Left lung (tissue), 10 donors: Measurements from ENCODE around the gene DSN1. TPM values are rescaled to one million over a fixed set of nuclear protein-coding genes. Genes with fewer than 3 reads are reported as not detected.

Experiments
- ATAC-seq: fragments of 200-7000 bp; cut with Tn5 transposase; one replicate; pipeline ENCODE4 v1.9.1; 2020; ENCODE audit warnings: moderate library complexity
- DNase-seq, 4 donors: peaks; one replicate each; pipeline ENCODE4 v3.0.0-alpha.2; 2013 to 2020
- H3K27ac ChIP-seq, 2 donors: fragments of 200-600 bp; sonication (generic) in 1 of 2; one replicate each; pipeline versions ENCODE4 v1.5.0 to v1.8.0; 2020 to 2021
- H3K27me3 ChIP-seq, 2 donors: fragments of 200-600 bp; sonication (generic) in 1 of 2; one replicate each; pipeline versions ENCODE4 v1.5.0 to v1.8.0; 2020 to 2021
- H3K36me3 ChIP-seq, 2 donors: fragments of 200-600 bp; sonication (generic) in 1 of 2; one replicate each; pipeline versions ENCODE4 v1.5.0 to v1.8.0; 2020 to 2021
- H3K4me1 ChIP-seq, 2 donors: fragments of 200-600 bp; one replicate each; pipeline ENCODE4 v1.8.0; 2021
- H3K4me3 ChIP-seq, 2 donors: fragments of 200-600 bp; sonication (generic) in 1 of 2; one replicate each; pipeline versions ENCODE4 v1.5.0 to v1.8.0; 2020 to 2021; ENCODE audit warnings: mild to moderate bottlenecking in 1 of 2
- H3K9me3 ChIP-seq, 2 donors: fragments of 200-600 bp; sonication (generic) in 1 of 2; one replicate each; pipeline versions ENCODE4 v1.5.0 to v1.8.0; 2020 to 2021
- intact Hi-C, 2 donors: fragments of 100-400 bp; cut with DNase I; formaldehyde crosslinking; loops; one replicate each; pipeline versions ENCODE4 v1.11.2 to v1.14.2; 2022
- polyA plus RNA-seq, 6 donors: library from polyadenylated mRNA; unstranded; fragments of 120-200 nt; gene quantifications; one replicate each; pipeline ENCODE4 v1.2.1, GENCODE V29; 2013; ENCODE audit not compliant: insufficient read length in 6 of 6
- total RNA-seq, 2 donors: library from RNA; stranded (reverse); fragmentation: NEBNext Ultra II Directional; extraction: Animal tissue kit (Norgen Biotek cat#: 25700); gene quantifications; one replicate each; pipeline ENCODE4 v1.2.1, GENCODE V29; 2021
- TF ChIP-seq, protein P1 (sequence below), 2 donors: fragments of 200-600 bp; sonication (generic) in 1 of 2; IDR thresholded peaks; one replicate each; pipeline versions ENCODE4 v1.5.0 to v1.8.0; 2021; ENCODE audit warnings: antibody characterized with exemption in 2 of 2
- donor health status: DM: no; HTN: yes; CAD: no.
- donor health status: DM: no; HTN: no; CAD: no.

DSN1 gene
- total and polyA plus RNA-seq, 8 donors: 14.5 to 24.7 (median 20.3) TPM

DNA sequence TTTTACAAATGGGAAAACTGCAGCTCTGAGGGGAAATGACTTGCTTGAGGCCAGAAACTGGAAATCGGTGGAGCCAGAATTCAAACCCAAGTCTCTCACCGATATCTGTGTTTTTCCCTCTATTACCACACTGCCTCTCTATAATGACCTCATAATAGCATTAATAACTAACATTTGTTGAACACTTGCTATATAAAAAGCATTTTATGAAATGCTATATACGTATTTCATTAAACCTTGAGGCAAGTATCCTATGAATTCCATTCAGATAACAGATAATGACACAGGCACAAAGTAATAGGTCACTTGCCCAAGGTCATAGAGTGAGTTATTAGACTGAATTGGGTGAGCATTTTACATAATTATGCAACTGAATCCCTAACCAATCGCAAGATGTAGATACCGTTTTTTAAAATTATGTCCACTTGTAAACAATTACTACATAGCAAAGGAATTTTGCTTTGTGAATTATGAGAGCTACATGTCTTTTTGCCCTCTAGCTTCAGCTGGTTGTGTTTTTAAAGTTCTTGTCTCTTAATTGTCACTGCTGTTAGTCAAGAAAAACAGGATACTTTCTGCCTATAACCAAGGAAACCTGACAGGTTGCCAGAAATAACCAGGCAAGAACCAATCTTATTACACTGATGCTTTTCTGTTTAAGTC is 4.7 kb downstream of the DSN1 start:
- H3K4me1 ChIP-seq: peaks cover 10 to 15% of the 10 kb centered on the region in 2 donors
- peak in 1 of 4 donors; percentile 26 for DNase-seq
- intact Hi-C loops: no loop called here
- no peaks in the 10 kb centered on the region for H3K9me3 ChIP-seq
- ATAC-seq: no peak
- H3K27ac ChIP-seq: no peak overlapping the region
- no peaks in the 10 kb centered on the region for H3K27me3 ChIP-seq
- H3K36me3 ChIP-seq: peaks cover 0 to 11% of the 10 kb centered on the region in 2 donors
- TF ChIP-seq, protein P1, sequence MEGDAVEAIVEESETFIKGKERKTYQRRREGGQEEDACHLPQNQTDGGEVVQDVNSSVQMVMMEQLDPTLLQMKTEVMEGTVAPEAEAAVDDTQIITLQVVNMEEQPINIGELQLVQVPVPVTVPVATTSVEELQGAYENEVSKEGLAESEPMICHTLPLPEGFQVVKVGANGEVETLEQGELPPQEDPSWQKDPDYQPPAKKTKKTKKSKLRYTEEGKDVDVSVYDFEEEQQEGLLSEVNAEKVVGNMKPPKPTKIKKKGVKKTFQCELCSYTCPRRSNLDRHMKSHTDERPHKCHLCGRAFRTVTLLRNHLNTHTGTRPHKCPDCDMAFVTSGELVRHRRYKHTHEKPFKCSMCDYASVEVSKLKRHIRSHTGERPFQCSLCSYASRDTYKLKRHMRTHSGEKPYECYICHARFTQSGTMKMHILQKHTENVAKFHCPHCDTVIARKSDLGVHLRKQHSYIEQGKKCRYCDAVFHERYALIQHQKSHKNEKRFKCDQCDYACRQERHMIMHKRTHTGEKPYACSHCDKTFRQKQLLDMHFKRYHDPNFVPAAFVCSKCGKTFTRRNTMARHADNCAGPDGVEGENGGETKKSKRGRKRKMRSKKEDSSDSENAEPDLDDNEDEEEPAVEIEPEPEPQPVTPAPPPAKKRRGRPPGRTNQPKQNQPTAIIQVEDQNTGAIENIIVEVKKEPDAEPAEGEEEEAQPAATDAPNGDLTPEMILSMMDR (IDR thresholded peaks at IDR 0.05): no peak
- H3K4me3 ChIP-seq: no peak overlapping the region

DNA sequence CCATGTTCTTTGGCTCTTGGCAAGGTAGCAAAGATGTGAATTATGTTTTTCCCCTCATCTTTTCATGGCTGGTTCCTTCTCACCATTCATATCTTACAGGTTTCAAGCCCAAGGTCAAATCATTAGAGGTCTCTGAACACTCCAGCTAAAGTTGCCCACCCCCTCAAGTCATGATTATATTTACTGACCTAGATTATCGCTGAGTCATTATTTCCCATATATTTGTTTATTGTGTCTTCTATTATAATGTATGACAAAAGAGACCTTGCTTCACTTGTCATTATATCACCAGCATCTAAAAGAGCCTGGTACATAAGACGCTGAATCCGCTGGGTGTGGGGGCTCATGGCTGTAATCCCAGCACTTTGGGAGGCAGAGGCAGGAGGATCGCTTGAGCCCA is 12.4 kb downstream of the DSN1 start:
- ATAC-seq: no peak
- intact Hi-C loops: no loop called here

DNA sequence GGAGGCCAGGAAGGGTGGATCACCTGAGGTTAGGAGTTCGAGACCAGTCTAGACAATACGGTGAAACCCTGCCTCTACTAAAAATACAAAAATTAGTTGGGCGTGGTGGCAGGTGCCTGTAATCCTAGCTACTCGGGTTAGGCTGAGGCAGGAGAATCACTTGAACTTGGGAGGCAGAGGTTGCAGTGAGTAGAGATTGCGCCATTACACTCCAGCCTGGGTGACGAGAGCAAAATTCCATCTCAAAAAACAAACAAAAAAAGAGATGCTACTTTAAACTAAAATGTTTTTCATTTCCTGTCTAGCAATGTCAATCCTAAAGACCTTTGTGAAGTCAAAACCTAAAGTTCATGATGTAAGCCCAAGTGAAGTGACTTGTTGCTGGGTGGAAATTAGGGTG is 12.9 kb downstream of the DSN1 start:
- Histone ChIP-seq H3K9me3 (no peaks in the 10 kb centered on the region), H3K4me3 (no peak overlapping the region), H3K27me3 (no peaks in the 10 kb centered on the region), H3K4me1 (peaks cover 4 to 27% of the 10 kb centered on the region in 2 donors), H3K36me3 (peaks cover 0 to 7% of the 10 kb centered on the region in 2 donors), H3K27ac (no peak overlapping the region)
- intact Hi-C loops: no loop called here
- ATAC-seq (peak; percentile 41), DNase-seq (no peak)
- TF ChIP-seq, protein P1 (IDR thresholded peaks at IDR 0.05): no peak

More for the DNA sequence above, 12.4 kb downstream of the DSN1 start:
- Histone ChIP-seq H3K27ac (no peak overlapping the region), H3K27me3 (no peaks in the 10 kb centered on the region), H3K4me1 (peaks cover 4 to 26% of the 10 kb centered on the region in 2 donors), H3K36me3 (peaks cover 0 to 10% of the 10 kb centered on the region in 2 donors), H3K4me3 (no peak overlapping the region), H3K9me3 (no peaks in the 10 kb centered on the region)
- TF ChIP-seq, protein P1 (IDR thresholded peaks at IDR 0.05): no peak
- DNase-seq: no peak

DNA sequence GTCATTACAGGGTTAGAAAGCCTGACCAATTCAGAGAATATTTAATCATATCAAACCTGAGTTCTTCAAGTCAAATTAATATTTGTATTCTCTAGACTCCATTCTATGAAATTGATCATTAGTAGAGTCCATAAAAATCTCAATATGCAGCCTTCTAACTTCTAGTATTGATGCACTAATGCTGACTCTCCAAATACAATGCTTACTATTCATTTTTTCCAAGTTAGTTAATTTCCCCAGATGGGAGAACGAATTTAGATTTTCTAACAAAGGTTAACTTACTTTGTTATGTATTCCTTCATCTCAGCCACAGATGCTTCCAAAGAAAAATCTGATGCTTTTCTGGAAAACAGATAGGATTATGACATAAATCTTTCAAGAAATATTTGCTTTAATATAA is 15.3 kb downstream of the DSN1 start:
- TF ChIP-seq, protein P1 (IDR thresholded peaks at IDR 0.05): no peak
- intact Hi-C loops: no loop called here
- Histone ChIP-seq H3K27me3 (no peaks in the 10 kb centered on the region), H3K9me3 (no peaks in the 10 kb centered on the region), H3K4me1 (peaks cover 4 to 27% of the 10 kb centered on the region in 2 donors), H3K36me3 (peaks cover 0 to 9% of the 10 kb centered on the region in 2 donors), H3K4me3 (no peak overlapping the region), H3K27ac (peak overlapping the region; percentile 10 to 88)
- DNase-seq: no peak
- no peak for ATAC-seq

DNA sequence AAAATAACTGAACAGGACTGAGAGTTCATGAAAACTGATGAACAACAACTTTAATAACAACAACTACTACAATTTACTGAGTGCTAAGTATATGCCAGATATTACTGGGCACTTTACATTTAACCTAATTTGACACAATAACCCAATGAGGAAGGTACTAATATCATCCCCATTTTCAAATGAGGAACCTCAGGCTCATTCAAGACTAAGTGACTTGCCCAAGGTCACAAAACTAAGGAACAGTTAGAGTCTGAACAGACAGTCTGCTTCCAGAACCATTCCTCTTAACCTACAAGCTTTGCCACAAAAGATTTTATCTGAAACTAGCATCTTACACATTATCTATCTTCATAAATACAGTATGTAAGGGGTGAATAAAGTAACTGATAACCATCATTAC is 17.1 kb downstream of the DSN1 start:
- DNase-seq (no peak), ATAC-seq (peak; percentile 10)
- TF ChIP-seq, protein P1 (IDR thresholded peaks at IDR 0.05): no peak
- Histone ChIP-seq H3K4me1 (peaks cover 4 to 27% of the 10 kb centered on the region in 2 donors), H3K27ac (peak overlapping the region in 1 of 2 donors; percentile 88), H3K27me3 (no peaks in the 10 kb centered on the region), H3K36me3 (peaks cover 0 to 26% of the 10 kb centered on the region in 2 donors), H3K4me3 (no peak overlapping the region), H3K9me3 (no peaks in the 10 kb centered on the region)
- intact Hi-C loops: no loop called here
